ENCODE measurements around the gene TM4SF20.
"Not testable (repeated sequence)": the region's sequence is repeated elsewhere in the genome, so short reads cannot be mapped to it uniquely, and the experiment has no call there.

TM4SF20 gene

GRCh38 chr2:227366769-227367426, 12.2 kb downstream of the TM4SF20 start:
- no peak for DNase-seq

- no peak for DNase-seq
Observed at GRCh38 chr2:227365833-227366232, 13.3 kb downstream of the TM4SF20 start.

GRCh38 chr2:227364585-227365263, 14.4 kb downstream of the TM4SF20 start:
- DNase-seq, result not testable (repeated sequence)

GRCh38 chr2:227363756-227364155, 15.3 kb downstream of the TM4SF20 start:
- no peak for DNase-seq

- no peak for DNase-seq
Observed at GRCh38 chr2:227360351-227360750, 18.8 kb downstream of the TM4SF20 start.

- DNase-seq, result no peak
Observed at GRCh38 chr2:227351639-227352038, 27.5 kb downstream of the TM4SF20 start.

GRCh38 chr2:227349989-227350612, 29.0 kb downstream of the TM4SF20 start:
- DNase-seq, result no peak

- DNase-seq, result no peak
Observed at GRCh38 chr2:227348324-227348723, 30.8 kb downstream of the TM4SF20 start.

GRCh38 chr2:227347117-227347516, 32.0 kb downstream of the TM4SF20 start:
- no peak for DNase-seq

GRCh38 chr2:227344231-227344630, 34.9 kb downstream of the TM4SF20 start:
- DNase-seq, result no peak

GRCh38 chr2:227341553-227341952, 37.6 kb downstream of the TM4SF20 start:
- no peak for DNase-seq

GRCh38 chr2:227340106-227340505, 39.0 kb downstream of the TM4SF20 start:
- no peak for DNase-seq

- DNase-seq, result no peak
Observed at GRCh38 chr2:227339098-227339599, 40.0 kb downstream of the TM4SF20 start.

- DNase-seq, result no peak
Observed at GRCh38 chr2:227337442-227337841, 41.7 kb downstream of the TM4SF20 start.

GRCh38 chr2:227335713-227336112, 43.4 kb downstream of the TM4SF20 start:
- DNase-seq, result no peak

- no peak for DNase-seq
Observed at GRCh38 chr2:227326783-227327182, 52.3 kb downstream of the TM4SF20 start.

- no peak for DNase-seq
Observed at GRCh38 chr2:227325839-227326195, 53.3 kb downstream of the TM4SF20 start.

GRCh38 chr2:227324995-227325838, 53.9 kb downstream of the TM4SF20 start, which contains the start of gene MFF:
Gene MFF (plus strand): TSS chr2:227325251. CDS start chr2:227330666, 5,415 bp downstream.
- peak; percentile 90 for DNase-seq

- no peak for DNase-seq
Observed at GRCh38 chr2:227324642-227324994, 54.5 kb downstream of the TM4SF20 start.

GRCh38 chr2:227323818-227324217, 55.3 kb downstream of the TM4SF20 start:
- DNase-seq, result no peak

GRCh38 chr2:227322530-227323205, 56.4 kb downstream of the TM4SF20 start:
- DNase-seq, result no peak

GRCh38 chr2:227320305-227321094, 58.6 kb downstream of the TM4SF20 start:
- no peak for DNase-seq

All from activated CD4-positive, alpha-beta T cell treated with anti-CD3 and anti-CD28 coated beads for 1 hour (primary cell).